Loucy (cell line): Measurements from ENCODE around the gene GARIN5B.

Experiments used
- H2AFZ ChIP-seq: fragments of 200-600 bp; sonication (generic); 2 replicates; pipeline ENCODE4 v1.6.0; 2016; ENCODE audit warnings: antibody characterized with exemption, mild to moderate bottlenecking, low read length, moderate library complexity
- H3F3A ChIP-seq: fragments of 200-600 bp; 2 replicates; pipeline ENCODE4 v1.6.0; 2016; ENCODE audit warnings: antibody characterized with exemption, low read depth, mild to moderate bottlenecking
- H3K27me3 ChIP-seq: fragments of 200-600 bp; sonication (generic); 2 replicates; pipeline ENCODE4 v1.6.1; 2014; ENCODE audit warnings: low read length, mild to moderate bottlenecking; ENCODE audit not compliant: insufficient read depth, poor library complexity, severe bottlenecking
- H3K36me3 ChIP-seq: fragments of 200-600 bp; sonication (generic); 2 replicates; pipeline ENCODE4 v1.6.1; 2016; ENCODE audit warnings: low read length; ENCODE audit not compliant: insufficient read depth
- H3K4me1 ChIP-seq: fragments of 200-600 bp; sonication (generic); 2 replicates; pipeline ENCODE4 v1.5.1; 2014; ENCODE audit warnings: low read length, mild to moderate bottlenecking; ENCODE audit not compliant: insufficient read depth, poor library complexity, severe bottlenecking
- H3K4me2 ChIP-seq: fragments of 200-600 bp; sonication (generic); 2 replicates; pipeline ENCODE4 v1.6.0; 2014; ENCODE audit warnings: antibody characterized with exemption, low read length, low read depth, mild to moderate bottlenecking; ENCODE audit not compliant: poor library complexity, severe bottlenecking
- H3K4me3 ChIP-seq: fragments of 200-600 bp; sonication (generic); 2 replicates; pipeline ENCODE4 v1.5.1; 2014; ENCODE audit warnings: low read length, mild to moderate bottlenecking, mixed read lengths; ENCODE audit not compliant: poor library complexity, severe bottlenecking
- H3K79me2 ChIP-seq: fragments of 200-600 bp; sonication (generic); 2 replicates; pipeline ENCODE4 v1.6.1; 2014; ENCODE audit warnings: low read length; ENCODE audit not compliant: insufficient read depth
- H3K9ac ChIP-seq: fragments of 200-600 bp; sonication (generic); 2 replicates; pipeline ENCODE4 v1.6.0; 2014; ENCODE audit warnings: mild to moderate bottlenecking, low read depth, low read length, moderate library complexity; ENCODE audit not compliant: poor library complexity, severe bottlenecking
- H3K9me2 ChIP-seq: fragments of 200-600 bp; sonication (generic); replicated peaks from 2 replicates; pipeline ENCODE4 v1.6.1; 2016; ENCODE audit warnings: low read depth, low read length, mixed read lengths
- H3K9me3 ChIP-seq: fragments of 200-600 bp; sonication (generic); 2 replicates; pipeline ENCODE4 v1.6.1; 2014; ENCODE audit warnings: mild to moderate bottlenecking, antibody characterized with exemption, low read length, low read depth; ENCODE audit not compliant: insufficient read depth
- H4K20me1 ChIP-seq: fragments of 200-600 bp; sonication (generic); 2 replicates; pipeline ENCODE4 v1.6.0; 2014; ENCODE audit warnings: antibody characterized with exemption, low read length, mild to moderate bottlenecking; ENCODE audit not compliant: insufficient read depth, poor library complexity, severe bottlenecking
- CTCF ChIP-seq: fragments of 200-600 bp; sonication (generic); conservative IDR thresholded peaks from 2 replicates; pipeline ENCODE4 v1.5.1; 2014; ENCODE audit warnings: mild to moderate bottlenecking, antibody characterized with exemption, low read length
- EZH2phosphoT487 ChIP-seq: fragments of 200-600 bp; IDR thresholded peaks from 2 replicates; pipeline ENCODE4 v1.6.1; 2018; ENCODE audit warnings: antibody characterized with exemption, mild to moderate bottlenecking, moderate library complexity, borderline replicate concordance

GARIN5B gene

GRCh38 chr19:55311797-55312196, 51.3 kb downstream of the GARIN5B start:
- Histone ChIP-seq H3K4me2 (no peak overlapping the region), H3F3A (no peaks in the 10 kb centered on the region), H3K79me2 (no peaks in the 10 kb centered on the region), H2AFZ (no peak overlapping the region), H3K27me3 (no peaks in the 10 kb centered on the region), H4K20me1 (no peaks in the 10 kb centered on the region), H3K4me1 (no peaks in the 10 kb centered on the region), H3K9me2 (no peaks in the 10 kb centered on the region), H3K9me3 (no peaks in the 10 kb centered on the region), H3K4me3 (no peak overlapping the region), H3K9ac (no peak overlapping the region), H3K36me3 (no peaks in the 10 kb centered on the region)
- TF ChIP-seq EZH2phosphoT487, result no peak
- TF ChIP-seq CTCF, result no peak

- H3K9me3 ChIP-seq, result no peaks in the 10 kb centered on the region
- H3K4me3 ChIP-seq, result no peak overlapping the region
- H3F3A ChIP-seq, result no peaks in the 10 kb centered on the region
- H3K4me2 ChIP-seq, result no peak overlapping the region
- H3K9ac ChIP-seq, result no peak overlapping the region
- no peaks in the 10 kb centered on the region for H3K79me2 ChIP-seq
- no peaks in the 10 kb centered on the region for H3K27me3 ChIP-seq
- no peaks in the 10 kb centered on the region for H3K9me2 ChIP-seq
- no peaks in the 10 kb centered on the region for H4K20me1 ChIP-seq
- H2AFZ ChIP-seq, result no peak overlapping the region
- H3K36me3 ChIP-seq, result no peaks in the 10 kb centered on the region
- TF ChIP-seq CTCF (no peak), EZH2phosphoT487 (no peak)
- H3K4me1 ChIP-seq, result no peaks in the 10 kb centered on the region
These were observed 51.7 kb downstream of the GARIN5B start for GRCh38 chr19:55311397-55311796.

- Histone ChIP-seq H3K9ac (no peak overlapping the region), H3K27me3 (no peaks in the 10 kb centered on the region), H3K79me2 (no peaks in the 10 kb centered on the region), H3K4me2 (no peak overlapping the region), H3K9me2 (no peaks in the 10 kb centered on the region), H3K9me3 (no peaks in the 10 kb centered on the region), H3K4me3 (no peak overlapping the region), H4K20me1 (no peaks in the 10 kb centered on the region), H2AFZ (no peak overlapping the region), H3F3A (no peaks in the 10 kb centered on the region), H3K36me3 (no peaks in the 10 kb centered on the region), H3K4me1 (peaks cover 5% of the 10 kb centered on the region)
- TF ChIP-seq CTCF (no peak), EZH2phosphoT487 (no peak)
These were observed 52.6 kb downstream of the GARIN5B start for GRCh38 chr19:55310498-55310897.
